UCSD-AML1 (cell line): ENCODE results near the gene CZIB.
"Not testable (repeated sequence)": the region's sequence is repeated elsewhere in the genome, so short reads cannot be mapped to it uniquely, and the experiment has no call there.

Experiments
- DNase-seq: peaks from one replicate; lab custom pipeline; 2025; ENCODE audit not compliant: unreplicated experiment; lab: John Stamatoyannopoulos, UW

The CZIB gene

GRCh38 chr1:53189061-53189460, 31.4 kb downstream of the CZIB start:
- DNase-seq: no peak

GRCh38 chr1:53188099-53188498, 32.3 kb downstream of the CZIB start:
- DNase-seq: no peak

- DNase-seq: no peak
Observed at GRCh38 chr1:53187401-53187800, 33.0 kb downstream of the CZIB start.

GRCh38 chr1:53186533-53186932, 33.9 kb downstream of the CZIB start:
- no peak for DNase-seq

GRCh38 chr1:53185955-53186297, 34.5 kb downstream of the CZIB start:
- DNase-seq: not testable (repeated sequence)

- no peak for DNase-seq
Observed at GRCh38 chr1:53183095-53183990, 37.1 kb downstream of the CZIB start.

- no peak for DNase-seq
Observed at GRCh38 chr1:53182716-53183094, 37.7 kb downstream of the CZIB start.

- peak; percentile 68 for DNase-seq
Observed at GRCh38 chr1:53182111-53182593, 38.3 kb downstream of the CZIB start.

GRCh38 chr1:53180951-53181350, 39.5 kb downstream of the CZIB start:
- no peak for DNase-seq

- no peak for DNase-seq
Observed at GRCh38 chr1:53180226-53180625, 40.2 kb downstream of the CZIB start.

GRCh38 chr1:53176452-53177208, 43.8 kb downstream of the CZIB start:
- no peak for DNase-seq

- DNase-seq: no peak
Observed at GRCh38 chr1:53174971-53175913, 45.2 kb downstream of the CZIB start.

- no peak for DNase-seq
Observed at GRCh38 chr1:53172426-53173128, 47.9 kb downstream of the CZIB start.

- DNase-seq: no peak
Observed at GRCh38 chr1:53166912-53167311, 53.5 kb downstream of the CZIB start.

- no peak for DNase-seq
Observed at GRCh38 chr1:53166366-53166765, 54.1 kb downstream of the CZIB start.

- DNase-seq: no peak
Observed at GRCh38 chr1:53165408-53165961, 54.9 kb downstream of the CZIB start.
